ENCODE data around the gene GSG1L. TPM values are rescaled to one million over a fixed set of nuclear protein-coding genes. Genes with fewer than 3 reads are reported as not detected.

Gene GSG1L
- polyA plus RNA-seq, 2 donors = 0.12 to 0.19 TPM

- no peak overlapping the region for H3K27ac ChIP-seq (ENCODE audit: low read depth in 2 of 2, low read length in 1 of 2)
- no peaks in the 10 kb centered on the region for H3K4me1 ChIP-seq (ENCODE audit: control insufficient read depth in 2 of 2, insufficient read depth in 2 of 2, low read length in 1 of 2)
- H3K36me3 ChIP-seq (ENCODE audit: control insufficient read depth in 2 of 2, insufficient read depth in 2 of 2, low read length in 1 of 2) = no peaks in the 10 kb centered on the region
- no peaks in the 10 kb centered on the region for H3K27me3 ChIP-seq (ENCODE audit: control insufficient read depth in 1 of 2, insufficient read depth in 2 of 2, low read length in 2 of 2)
- peaks cover 8 to 11% of the 10 kb centered on the region in 2 donors for H3K9me3 ChIP-seq (ENCODE audit: control insufficient read depth in 2 of 2, insufficient read depth in 1 of 2, low read depth in 1 of 2, low read length in 1 of 2)
- no peak overlapping the region for H3K4me3 ChIP-seq (ENCODE audit: low read depth in 1 of 2, low read length in 2 of 2)
- 63 to 65% methylated on average over 1 of the region's 1 CpG for WGBS, 2 donors
These were observed 200.1 kb downstream of the GSG1L start for GRCh38 chr16:27863377-27863776.

- no peak overlapping the region for H3K4me3 ChIP-seq (ENCODE audit: low read depth in 1 of 2, low read length in 2 of 2)
- no peaks in the 10 kb centered on the region for H3K36me3 ChIP-seq (ENCODE audit: control insufficient read depth in 2 of 2, insufficient read depth in 2 of 2, low read length in 1 of 2)
- H3K27ac ChIP-seq (ENCODE audit: low read depth in 2 of 2, low read length in 1 of 2) = no peak overlapping the region
- H3K9me3 ChIP-seq (ENCODE audit: control insufficient read depth in 2 of 2, insufficient read depth in 1 of 2, low read depth in 1 of 2, low read length in 1 of 2) = peaks cover 8 to 9% of the 10 kb centered on the region in 2 donors
- H3K4me1 ChIP-seq (ENCODE audit: control insufficient read depth in 2 of 2, insufficient read depth in 2 of 2, low read length in 1 of 2) = no peaks in the 10 kb centered on the region
- 96% methylated on average over 1 of the region's 1 CpG for WGBS, 2 donors
- H3K27me3 ChIP-seq (ENCODE audit: control insufficient read depth in 1 of 2, insufficient read depth in 2 of 2, low read length in 2 of 2) = no peaks in the 10 kb centered on the region
These were observed 200.6 kb downstream of the GSG1L start for GRCh38 chr16:27862953-27863352.

- H3K9me3 ChIP-seq (ENCODE audit: control insufficient read depth in 2 of 2, insufficient read depth in 1 of 2, low read depth in 1 of 2, low read length in 1 of 2) = peaks cover 6% of the 10 kb centered on the region in 2 donors
- 74 to 80% methylated on average over 7 of the region's 7 CpGs for WGBS, 2 donors
- no peaks in the 10 kb centered on the region for H3K4me1 ChIP-seq (ENCODE audit: control insufficient read depth in 2 of 2, insufficient read depth in 2 of 2, low read length in 1 of 2)
- H3K36me3 ChIP-seq (ENCODE audit: control insufficient read depth in 2 of 2, insufficient read depth in 2 of 2, low read length in 1 of 2) = no peaks in the 10 kb centered on the region
- H3K27ac ChIP-seq (ENCODE audit: low read depth in 2 of 2, low read length in 1 of 2) = no peak overlapping the region
- H3K27me3 ChIP-seq (ENCODE audit: control insufficient read depth in 1 of 2, insufficient read depth in 2 of 2, low read length in 2 of 2) = no peaks in the 10 kb centered on the region
- H3K4me3 ChIP-seq (ENCODE audit: low read depth in 1 of 2, low read length in 2 of 2) = no peak overlapping the region
These were observed 203.4 kb downstream of the GSG1L start for GRCh38 chr16:27860091-27860490.

- Histone ChIP-seq H3K27ac (ENCODE audit: low read depth in 2 of 2, low read length in 1 of 2) (no peak overlapping the region), H3K27me3 (ENCODE audit: control insufficient read depth in 1 of 2, insufficient read depth in 2 of 2, low read length in 2 of 2) (no peaks in the 10 kb centered on the region), H3K9me3 (ENCODE audit: control insufficient read depth in 2 of 2, insufficient read depth in 1 of 2, low read depth in 1 of 2, low read length in 1 of 2) (peaks cover 6 to 8% of the 10 kb centered on the region in 2 donors), H3K4me3 (ENCODE audit: low read depth in 1 of 2, low read length in 2 of 2) (no peak overlapping the region), H3K4me1 (ENCODE audit: control insufficient read depth in 2 of 2, insufficient read depth in 2 of 2, low read length in 1 of 2) (no peaks in the 10 kb centered on the region), H3K36me3 (ENCODE audit: control insufficient read depth in 2 of 2, insufficient read depth in 2 of 2, low read length in 1 of 2) (no peaks in the 10 kb centered on the region)
- 54 to 60% methylated on average over 8 of the region's 8 CpGs for whole genome bisulfite sequencing, 2 donors
These were observed 204.5 kb downstream of the GSG1L start for GRCh38 chr16:27859020-27859419.

GRCh38 chr16:27853651-27854050 lies 209.9 kb downstream of the GSG1L start:
- Histone ChIP-seq H3K27ac (ENCODE audit: low read depth in 2 of 2, low read length in 1 of 2) (no peak overlapping the region), H3K4me3 (ENCODE audit: low read depth in 1 of 2, low read length in 2 of 2) (no peak overlapping the region), H3K4me1 (ENCODE audit: control insufficient read depth in 2 of 2, insufficient read depth in 2 of 2, low read length in 1 of 2) (no peaks in the 10 kb centered on the region), H3K9me3 (ENCODE audit: control insufficient read depth in 2 of 2, insufficient read depth in 1 of 2, low read depth in 1 of 2, low read length in 1 of 2) (peaks cover 0 to 3% of the 10 kb centered on the region in 2 donors), H3K27me3 (ENCODE audit: control insufficient read depth in 1 of 2, insufficient read depth in 2 of 2, low read length in 2 of 2) (no peaks in the 10 kb centered on the region), H3K36me3 (ENCODE audit: control insufficient read depth in 2 of 2, insufficient read depth in 2 of 2, low read length in 1 of 2) (no peaks in the 10 kb centered on the region)
- WGBS, 2 donors = 61 to 63% methylated on average over 3 of the region's 3 CpGs

GRCh38 chr16:27853101-27853500 lies 210.4 kb downstream of the GSG1L start:
- Histone ChIP-seq H3K27ac (ENCODE audit: low read depth in 2 of 2, low read length in 1 of 2) (no peak overlapping the region), H3K4me3 (ENCODE audit: low read depth in 1 of 2, low read length in 2 of 2) (no peak overlapping the region), H3K9me3 (ENCODE audit: control insufficient read depth in 2 of 2, insufficient read depth in 1 of 2, low read depth in 1 of 2, low read length in 1 of 2) (peaks cover 0 to 3% of the 10 kb centered on the region in 2 donors), H3K36me3 (ENCODE audit: control insufficient read depth in 2 of 2, insufficient read depth in 2 of 2, low read length in 1 of 2) (no peaks in the 10 kb centered on the region), H3K4me1 (ENCODE audit: control insufficient read depth in 2 of 2, insufficient read depth in 2 of 2, low read length in 1 of 2) (no peaks in the 10 kb centered on the region), H3K27me3 (ENCODE audit: control insufficient read depth in 1 of 2, insufficient read depth in 2 of 2, low read length in 2 of 2) (no peaks in the 10 kb centered on the region)
- 35 to 46% methylated on average over 9 of the region's 9 CpGs for WGBS, 2 donors

- Histone ChIP-seq H3K4me3 (ENCODE audit: low read depth in 1 of 2, low read length in 2 of 2) (no peak overlapping the region), H3K27ac (ENCODE audit: low read depth in 2 of 2, low read length in 1 of 2) (no peak overlapping the region)
- WGBS, 2 donors = 53 to 57% methylated on average over 13 of the region's 13 CpGs
These were observed 210.8 kb downstream of the GSG1L start for GRCh38 chr16:27852681-27853080.

GRCh38 chr16:27852116-27852515 lies 211.4 kb downstream of the GSG1L start:
- Histone ChIP-seq H3K4me3 (ENCODE audit: low read depth in 1 of 2, low read length in 2 of 2) (no peak overlapping the region), H3K36me3 (ENCODE audit: control insufficient read depth in 2 of 2, insufficient read depth in 2 of 2, low read length in 1 of 2) (no peaks in the 10 kb centered on the region), H3K27ac (ENCODE audit: low read depth in 2 of 2, low read length in 1 of 2) (no peak overlapping the region), H3K27me3 (ENCODE audit: control insufficient read depth in 1 of 2, insufficient read depth in 2 of 2, low read length in 2 of 2) (no peaks in the 10 kb centered on the region), H3K9me3 (ENCODE audit: control insufficient read depth in 2 of 2, insufficient read depth in 1 of 2, low read depth in 1 of 2, low read length in 1 of 2) (peaks cover 0 to 3% of the 10 kb centered on the region in 2 donors), H3K4me1 (ENCODE audit: control insufficient read depth in 2 of 2, insufficient read depth in 2 of 2, low read length in 1 of 2) (no peaks in the 10 kb centered on the region)
- 81 to 87% methylated on average over 7 of the region's 7 CpGs for WGBS, 2 donors

More at GRCh38 chr16:27852681-27853080, 210.8 kb downstream of the GSG1L start:
- Histone ChIP-seq H3K27me3 (ENCODE audit: control insufficient read depth in 1 of 2, insufficient read depth in 2 of 2, low read length in 2 of 2) (no peaks in the 10 kb centered on the region), H3K4me1 (ENCODE audit: control insufficient read depth in 2 of 2, insufficient read depth in 2 of 2, low read length in 1 of 2) (no peaks in the 10 kb centered on the region), H3K9me3 (ENCODE audit: control insufficient read depth in 2 of 2, insufficient read depth in 1 of 2, low read depth in 1 of 2, low read length in 1 of 2) (peaks cover 0 to 3% of the 10 kb centered on the region in 2 donors), H3K36me3 (ENCODE audit: control insufficient read depth in 2 of 2, insufficient read depth in 2 of 2, low read length in 1 of 2) (no peaks in the 10 kb centered on the region)

- Histone ChIP-seq H3K36me3 (ENCODE audit: control insufficient read depth in 2 of 2, insufficient read depth in 2 of 2, low read length in 1 of 2) (no peaks in the 10 kb centered on the region), H3K27ac (ENCODE audit: low read depth in 2 of 2, low read length in 1 of 2) (no peak overlapping the region), H3K4me3 (ENCODE audit: low read depth in 1 of 2, low read length in 2 of 2) (no peak overlapping the region), H3K9me3 (ENCODE audit: control insufficient read depth in 2 of 2, insufficient read depth in 1 of 2, low read depth in 1 of 2, low read length in 1 of 2) (peaks cover 0 to 3% of the 10 kb centered on the region in 2 donors), H3K27me3 (ENCODE audit: control insufficient read depth in 1 of 2, insufficient read depth in 2 of 2, low read length in 2 of 2) (no peaks in the 10 kb centered on the region), H3K4me1 (ENCODE audit: control insufficient read depth in 2 of 2, insufficient read depth in 2 of 2, low read length in 1 of 2) (no peaks in the 10 kb centered on the region)
- WGBS, 2 donors = 66 to 72% methylated on average over 9 of the region's 9 CpGs
These were observed 211.9 kb downstream of the GSG1L start for GRCh38 chr16:27851586-27851985.

GRCh38 chr16:27849621-27850020 lies 213.9 kb downstream of the GSG1L start:
- Histone ChIP-seq H3K9me3 (ENCODE audit: control insufficient read depth in 2 of 2, insufficient read depth in 1 of 2, low read depth in 1 of 2, low read length in 1 of 2) (peaks cover 0 to 2% of the 10 kb centered on the region in 2 donors), H3K4me3 (ENCODE audit: low read depth in 1 of 2, low read length in 2 of 2) (no peak overlapping the region), H3K36me3 (ENCODE audit: control insufficient read depth in 2 of 2, insufficient read depth in 2 of 2, low read length in 1 of 2) (no peaks in the 10 kb centered on the region), H3K4me1 (ENCODE audit: control insufficient read depth in 2 of 2, insufficient read depth in 2 of 2, low read length in 1 of 2) (peaks cover 0 to 2% of the 10 kb centered on the region in 2 donors), H3K27ac (ENCODE audit: low read depth in 2 of 2, low read length in 1 of 2) (no peak overlapping the region), H3K27me3 (ENCODE audit: control insufficient read depth in 1 of 2, insufficient read depth in 2 of 2, low read length in 2 of 2) (no peaks in the 10 kb centered on the region)
- 69 to 77% methylated on average over 3 of the region's 3 CpGs for WGBS, 2 donors

Data from esophagus (tissue), 2 donors.